GF-D8 (cell line): ENCODE results near the gene EFNA2.

ENCODE experiments used
- DNase-seq: peaks from one replicate; lab custom pipeline; 2025; lab: John Stamatoyannopoulos, UW

The EFNA2 gene

DNA sequence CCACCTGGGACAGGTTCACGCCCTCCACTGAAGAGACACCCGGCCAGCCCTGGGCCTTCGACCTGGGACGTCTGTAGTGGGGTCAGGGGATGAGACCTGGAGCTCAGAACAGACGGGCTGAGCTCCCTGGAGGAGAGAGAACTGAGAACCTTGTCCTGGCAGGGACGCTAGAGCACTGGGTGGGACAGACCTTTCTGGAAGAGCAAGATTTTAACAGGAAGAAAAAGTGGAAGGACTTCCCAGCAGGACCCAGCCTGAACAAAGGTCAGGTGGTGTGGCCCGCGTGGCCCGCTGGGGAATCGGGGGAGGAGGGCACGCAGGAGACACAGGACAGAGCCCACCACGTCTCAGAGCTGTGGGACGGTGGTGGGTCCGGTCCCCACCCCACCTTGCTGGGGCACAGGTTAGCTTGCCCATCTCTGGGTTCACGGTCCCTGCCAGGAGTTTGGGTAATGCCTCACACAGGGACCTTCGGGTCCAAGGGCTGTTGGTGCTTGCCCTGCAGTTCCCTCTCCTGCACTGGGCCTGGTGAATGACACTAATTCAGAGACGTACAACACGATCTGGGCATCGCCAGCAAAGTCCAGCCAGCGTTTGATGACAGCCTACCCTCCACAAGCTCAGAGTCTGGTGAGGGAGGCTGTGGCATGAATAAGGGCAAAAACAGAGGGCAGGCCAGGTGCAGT is 1.2 kb upstream of the EFNA2 start:
- DNase-seq: no peak

DNA sequence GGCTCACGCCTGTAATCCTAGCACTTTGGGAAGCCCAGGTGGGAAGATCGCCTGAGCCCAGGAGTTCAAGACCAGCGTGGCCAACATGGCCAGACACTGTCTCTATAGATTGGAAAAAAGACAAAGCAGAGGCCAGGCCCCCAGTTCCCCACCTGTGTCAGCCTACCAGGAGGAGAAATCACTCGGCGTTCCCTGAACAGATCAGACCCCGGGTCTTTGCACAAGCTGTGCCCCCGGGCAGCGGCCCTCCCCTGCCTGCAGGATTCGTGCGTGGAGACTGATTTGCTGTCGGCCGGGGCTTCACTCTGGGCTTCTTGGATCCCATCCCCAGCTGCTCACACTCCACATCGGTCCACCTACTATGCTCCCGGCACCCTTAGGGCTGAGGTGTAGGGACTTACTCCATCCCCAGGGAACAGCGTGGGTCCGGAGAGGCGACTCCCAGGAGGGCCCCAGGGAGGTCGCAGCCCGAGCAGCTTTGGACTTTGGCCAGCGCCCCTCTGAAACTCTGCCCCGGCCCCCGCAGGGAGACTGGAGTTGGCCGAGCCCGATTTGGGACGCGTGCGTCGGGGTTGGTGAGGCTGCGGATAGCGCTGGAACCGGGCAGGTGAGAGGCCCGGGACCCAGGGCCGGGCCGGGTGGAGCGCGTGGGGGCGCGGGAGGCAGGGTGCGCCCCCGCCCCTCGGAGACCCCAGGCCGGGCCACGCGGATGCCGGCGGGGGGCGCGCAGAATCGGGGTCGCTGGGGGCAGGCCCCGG is 515 bp upstream of the EFNA2 start:
- no peak for DNase-seq

DNA sequence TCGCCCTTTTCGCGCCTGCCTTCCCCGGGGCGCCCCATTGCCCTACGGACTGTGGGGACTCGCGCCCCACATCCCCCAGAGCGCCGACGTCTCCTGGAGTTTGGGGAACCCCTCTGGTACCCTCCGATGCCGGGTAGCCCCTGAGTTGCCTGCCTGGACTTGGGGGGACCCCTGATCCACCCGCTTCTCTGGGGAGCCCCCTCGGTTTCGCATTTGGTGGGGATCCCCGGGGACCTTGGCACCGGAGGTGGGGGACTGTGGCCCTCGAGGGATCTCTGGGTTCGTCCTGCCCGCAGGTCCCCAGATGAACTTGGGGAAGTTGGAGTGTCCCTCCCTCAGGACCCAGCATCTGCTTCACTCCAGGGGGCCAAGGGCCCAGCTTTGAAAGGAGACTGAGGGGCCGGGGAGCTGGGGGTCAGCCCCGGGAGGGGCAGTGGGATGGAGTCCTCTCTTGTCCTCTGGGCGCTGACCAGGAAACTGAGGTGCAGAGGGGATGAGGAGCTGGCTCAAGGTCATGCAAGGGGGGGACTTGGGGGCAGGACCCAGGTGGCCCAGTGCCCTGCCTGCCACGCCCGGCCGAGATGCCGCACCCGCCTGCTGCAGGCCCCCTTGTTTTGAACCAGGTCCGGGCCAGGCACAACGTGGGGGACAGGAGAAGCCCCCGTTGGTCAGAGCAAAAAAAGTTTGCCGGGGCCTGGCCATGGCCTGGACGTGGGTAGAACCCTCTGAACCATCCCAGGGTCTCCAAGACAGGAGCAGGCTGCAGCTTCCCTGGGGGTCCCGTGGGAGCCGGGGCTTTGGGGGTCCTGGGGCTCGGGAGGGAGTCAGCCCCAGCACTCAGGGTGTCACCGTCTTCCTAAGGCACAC is 1.0 kb downstream of the EFNA2 start:
- DNase-seq: no peak

DNA sequence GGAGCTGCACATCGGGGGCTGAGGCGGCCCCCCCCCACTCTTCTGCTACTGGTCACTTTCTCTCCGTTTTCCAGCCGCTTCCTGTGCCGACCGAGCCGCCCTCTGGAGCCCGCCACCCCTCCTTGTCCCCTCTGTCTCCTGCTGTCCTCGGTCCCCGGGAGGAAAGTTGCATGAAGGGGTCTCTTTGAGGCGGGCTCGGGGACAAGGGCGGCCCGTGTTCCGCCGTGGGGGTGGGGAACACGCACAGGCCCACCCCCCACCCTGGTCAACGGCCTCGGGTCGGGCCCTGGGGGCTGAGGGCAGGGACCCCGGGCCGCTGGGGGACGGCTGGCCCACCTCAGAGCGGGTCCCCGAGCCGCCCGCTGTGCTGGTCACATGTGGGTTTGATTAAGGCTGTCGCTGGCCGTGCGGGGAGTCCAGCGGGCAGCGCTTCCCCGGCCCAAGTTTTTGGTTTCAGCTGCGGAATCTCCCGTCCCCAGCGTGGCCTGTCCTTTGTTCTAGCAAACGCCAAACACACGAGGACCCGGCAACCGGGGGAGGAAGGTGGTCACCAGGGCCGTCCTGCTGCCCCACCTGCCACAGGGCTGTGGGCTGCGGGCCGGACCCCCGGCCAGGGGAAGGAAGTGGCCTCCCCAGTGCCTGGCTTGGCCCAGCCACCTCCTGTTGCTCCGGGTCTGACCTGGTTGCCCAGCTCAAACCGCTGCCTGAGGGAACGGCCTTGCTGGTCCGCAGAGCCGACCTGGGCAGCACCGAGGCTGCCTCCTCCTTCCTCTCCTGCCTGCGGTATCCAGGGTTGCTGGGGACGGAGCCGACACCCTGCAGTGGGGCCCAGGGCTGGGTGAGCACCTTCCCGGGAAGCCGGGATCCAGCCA is 1.9 kb downstream of the EFNA2 start:
- no peak for DNase-seq

DNA sequence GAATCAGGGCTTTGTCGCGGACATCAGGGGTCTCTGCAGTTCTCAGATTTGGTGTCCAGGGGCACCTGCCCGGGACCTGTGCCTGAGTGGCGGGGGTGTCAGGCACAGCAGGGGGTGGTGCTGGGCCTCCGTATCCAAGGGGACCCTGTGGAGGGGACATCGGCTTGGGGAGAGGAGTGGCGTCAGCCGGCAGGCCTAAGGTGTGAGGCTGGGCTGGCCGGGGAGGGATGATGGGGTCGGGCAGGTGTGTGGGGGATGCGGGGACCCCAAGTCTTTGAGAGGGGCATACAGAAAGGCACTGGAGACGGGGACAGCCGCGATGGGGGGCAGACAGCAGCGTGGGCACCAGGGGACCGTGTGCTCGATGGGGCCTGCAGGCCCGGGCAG is 2.5 kb downstream of the EFNA2 start:
- no peak for DNase-seq

DNA sequence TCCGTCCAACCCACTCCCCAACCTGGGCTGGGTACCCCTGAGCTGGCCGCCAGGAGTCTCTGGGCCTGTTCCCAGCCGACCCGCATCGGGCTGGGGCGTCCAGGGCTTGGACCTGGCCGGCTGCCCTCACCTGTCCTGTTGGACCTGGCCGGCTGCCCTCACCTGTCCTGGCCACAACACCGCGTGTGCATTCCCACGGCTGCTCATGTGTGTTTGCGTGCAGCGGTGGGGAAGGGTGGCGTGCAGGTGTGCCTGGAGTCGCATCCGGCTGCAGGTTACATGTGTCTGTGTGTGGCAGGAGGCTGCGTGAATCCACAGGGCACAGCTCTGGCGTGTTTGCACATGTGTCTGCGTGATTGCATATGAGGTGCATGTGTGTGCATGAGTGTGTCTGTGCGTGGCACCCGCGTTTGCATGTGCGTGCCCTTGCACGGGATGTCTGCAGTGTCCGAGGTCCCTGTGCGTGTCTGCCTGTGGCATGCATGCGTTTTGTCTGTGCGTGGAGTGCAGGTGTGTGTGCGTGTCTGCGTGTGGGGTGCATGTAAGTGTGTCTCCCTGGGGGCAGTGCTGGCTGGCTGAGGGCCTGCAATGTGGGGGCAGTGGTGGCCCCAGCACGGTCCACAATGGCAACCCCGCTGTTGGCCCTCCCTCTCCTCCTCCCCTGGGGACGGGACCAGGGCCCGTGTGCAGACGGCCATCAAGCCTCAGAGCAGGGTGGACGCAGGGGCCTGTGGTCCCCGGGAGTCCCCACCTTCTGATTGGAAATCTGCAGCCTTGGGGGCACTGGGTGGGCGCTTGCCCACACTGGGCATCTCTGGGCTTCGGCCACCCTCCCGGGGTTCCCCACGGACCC is 3.4 kb downstream of the EFNA2 start:
- DNase-seq: no peak

DNA sequence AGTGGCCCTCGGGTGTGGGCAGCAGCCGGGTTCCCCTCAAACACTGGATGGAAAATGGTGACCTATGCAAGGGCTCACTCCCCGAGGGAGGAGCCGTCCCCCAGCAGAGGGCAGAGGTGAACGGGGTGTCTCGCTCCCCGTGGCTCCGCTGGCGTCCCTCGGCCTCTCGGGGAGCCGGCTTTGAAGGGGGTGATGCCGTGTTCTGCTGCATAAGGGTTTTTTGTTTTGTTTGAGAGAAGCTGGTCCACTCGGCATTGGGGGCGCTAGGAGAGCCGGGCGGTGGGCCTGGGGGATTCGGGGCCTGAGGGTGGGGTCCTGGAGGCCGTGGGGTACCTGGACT is 4.0 kb downstream of the EFNA2 start:
- DNase-seq: no peak

DNA sequence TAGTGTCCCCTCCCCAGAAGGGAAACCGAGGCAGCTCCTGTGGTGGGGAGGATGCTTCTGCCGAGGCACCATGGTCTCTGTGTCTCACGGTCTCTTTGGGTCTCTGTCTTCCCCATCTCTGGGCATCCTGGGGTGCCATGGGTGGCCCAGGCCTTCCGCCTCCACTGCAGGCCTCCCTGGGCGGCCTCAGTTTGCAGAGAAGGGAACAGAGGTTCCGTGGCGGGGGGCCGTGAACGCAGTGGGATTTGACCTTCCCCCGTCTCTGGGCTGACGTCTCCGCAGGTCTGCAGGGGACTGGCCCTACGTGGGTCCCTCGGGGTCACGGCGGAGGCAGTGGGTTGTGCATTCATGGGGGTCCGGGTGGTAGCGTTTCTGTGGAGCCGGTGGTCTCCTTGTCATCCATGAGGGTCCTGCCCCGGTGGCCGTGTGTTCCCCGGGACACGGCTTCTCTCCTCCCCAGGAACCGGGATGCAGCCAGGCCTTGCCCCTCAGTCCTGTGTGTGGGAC is 4.6 kb downstream of the EFNA2 start:
- DNase-seq: no peak

DNA sequence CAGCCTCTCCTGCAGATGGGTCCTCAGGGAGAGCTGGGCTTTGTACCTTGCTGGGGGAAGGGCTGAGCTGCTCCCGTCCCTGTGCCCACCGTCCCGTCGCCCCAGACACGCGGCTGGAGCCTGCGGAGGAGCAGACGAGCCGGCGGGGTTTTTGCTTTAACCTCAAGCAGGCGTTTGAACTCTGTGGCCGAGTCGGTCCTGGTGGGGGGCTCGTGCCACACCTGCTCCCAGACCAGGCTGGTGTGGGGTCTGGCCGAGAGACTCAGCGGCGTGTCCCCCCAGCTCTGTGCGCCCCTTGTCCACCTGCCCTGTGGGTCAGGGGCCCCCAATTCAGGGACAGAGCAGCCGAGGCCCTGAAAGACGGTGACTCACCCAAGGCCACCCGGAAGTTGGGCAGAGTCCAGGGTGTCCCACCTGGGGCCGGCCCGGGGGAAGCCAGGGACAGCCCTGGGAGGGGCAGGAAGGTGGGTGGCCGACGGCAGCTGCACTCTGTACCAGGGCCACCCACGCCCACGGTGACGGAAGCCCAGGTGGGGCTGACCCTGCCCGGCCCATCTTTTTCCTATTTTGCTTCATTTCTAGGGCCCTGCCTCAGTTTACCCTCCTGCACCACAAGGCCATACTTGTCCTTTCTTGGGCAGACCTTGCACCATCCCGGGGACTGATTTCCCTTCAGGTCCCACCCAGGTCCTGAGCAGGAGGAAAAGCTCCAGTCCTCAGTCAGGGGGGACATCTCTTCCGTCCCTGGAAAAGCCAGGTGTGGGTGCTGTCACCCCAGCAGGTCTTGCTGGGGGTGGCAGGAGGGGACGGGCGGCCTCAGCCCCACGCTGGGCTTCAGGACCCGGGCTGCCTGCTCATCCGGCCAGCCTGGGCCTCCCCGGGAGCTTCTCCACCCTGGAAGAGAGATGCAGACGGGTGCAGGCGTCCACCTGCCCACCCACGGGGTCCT is 5.3 kb downstream of the EFNA2 start:
- DNase-seq: no peak

DNA sequence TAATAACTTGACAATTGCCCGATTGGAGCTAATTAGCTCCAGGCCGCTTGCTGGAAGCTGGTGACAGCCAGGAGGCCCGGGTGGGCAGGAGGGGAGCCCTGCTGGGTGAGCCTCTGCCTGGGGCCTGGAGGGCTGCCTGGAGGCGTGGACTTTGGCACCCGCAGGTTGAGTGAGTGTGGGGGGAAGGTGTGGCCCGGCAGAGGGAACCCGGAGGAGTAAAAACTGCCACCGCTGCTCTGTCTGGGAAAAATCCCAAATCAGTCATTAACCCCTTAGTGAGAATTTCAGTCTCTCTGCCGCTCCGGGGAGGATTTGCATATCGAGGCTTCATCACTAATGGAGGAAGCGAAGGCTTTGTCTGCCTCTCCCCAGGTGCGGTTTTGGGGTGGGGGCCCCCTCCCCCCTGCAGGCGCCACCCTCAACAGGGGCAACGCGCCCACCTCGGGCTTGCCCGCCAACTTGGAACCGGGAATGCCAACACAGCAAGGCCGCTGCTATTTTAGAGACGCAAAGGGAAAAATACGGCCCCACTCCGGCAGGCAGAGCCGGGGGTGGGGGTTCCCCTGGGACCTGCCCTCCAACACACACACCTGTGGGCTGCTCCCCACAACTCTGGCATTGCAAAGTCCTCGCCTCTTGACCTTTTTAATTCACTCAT is 6.2 kb downstream of the EFNA2 start:
- no peak for DNase-seq

DNA sequence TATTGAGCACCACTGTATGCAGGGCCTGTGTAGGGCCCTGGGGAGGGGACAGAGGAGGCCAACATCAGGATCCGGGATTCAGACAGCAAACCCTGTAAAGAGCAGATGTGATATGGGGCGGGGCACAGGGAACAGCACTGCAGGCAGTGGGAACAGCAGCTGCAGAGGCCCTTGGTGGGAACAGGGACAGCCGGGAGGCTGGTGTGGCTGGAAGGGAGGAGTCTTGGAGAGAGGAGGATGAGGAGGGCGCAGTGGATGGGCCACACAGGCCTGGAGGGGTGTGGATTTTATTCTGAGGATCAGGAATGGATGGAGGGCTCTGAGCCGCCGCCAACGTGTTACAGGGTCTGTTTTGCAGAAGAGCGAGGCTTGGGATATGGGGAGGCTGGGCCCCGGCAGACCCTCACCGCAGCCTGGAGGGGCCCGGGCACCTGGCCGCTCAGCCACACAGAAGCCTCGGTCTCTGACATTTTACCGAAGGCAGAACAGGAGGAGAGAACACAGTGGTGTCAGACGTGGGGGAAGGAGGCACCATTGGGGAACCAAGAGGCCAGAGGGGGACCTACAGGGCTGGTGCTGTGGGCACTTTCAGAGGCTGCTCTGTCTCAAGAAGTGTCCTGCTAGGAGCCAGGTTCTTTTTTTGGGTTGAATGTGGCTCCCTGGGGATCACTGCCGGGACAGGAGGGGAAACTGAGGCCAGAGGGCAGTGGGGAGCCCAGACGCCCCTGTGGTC is 6.9 kb downstream of the EFNA2 start:
- no peak for DNase-seq

DNA sequence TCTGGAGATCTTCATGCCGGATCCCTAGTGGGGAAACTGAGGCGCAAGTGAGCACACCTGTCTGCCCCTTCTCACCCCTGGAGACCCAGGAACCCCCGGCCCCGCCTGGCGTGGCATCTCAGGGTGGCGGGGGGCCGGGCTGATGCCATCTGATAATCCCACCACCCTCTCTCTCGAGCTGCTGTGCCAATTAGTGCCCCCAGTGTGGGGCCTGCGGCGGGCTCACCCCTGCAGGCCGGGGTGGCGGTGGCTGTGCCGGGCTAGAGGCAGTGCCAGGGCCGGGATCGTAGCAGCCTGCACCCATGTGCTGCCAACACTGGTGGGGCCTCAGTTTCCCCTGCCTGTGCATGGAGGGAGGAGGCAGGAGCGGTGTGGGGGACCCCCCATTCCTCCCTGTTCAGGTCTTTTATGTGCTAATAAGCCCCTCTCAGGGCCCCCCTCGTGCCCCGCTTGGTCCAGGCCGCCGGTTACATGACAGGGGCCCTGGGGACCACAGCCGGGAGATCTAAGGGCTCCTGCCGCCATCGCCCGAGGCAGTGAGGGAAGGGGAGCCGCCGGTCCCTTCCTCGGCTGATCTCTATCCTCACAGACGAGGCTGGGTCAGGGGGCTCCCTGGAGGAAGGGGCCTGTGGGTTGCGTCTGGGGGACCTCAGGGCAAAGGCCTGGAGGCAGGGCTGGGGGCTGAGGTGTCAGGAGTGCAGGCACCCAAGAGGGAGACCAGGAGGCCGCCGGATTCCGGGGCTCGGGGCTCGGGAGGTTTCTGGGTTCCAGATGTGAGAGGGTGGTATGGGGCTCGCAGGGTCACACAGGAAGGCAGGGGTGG is 8.3 kb downstream of the EFNA2 start:
- no peak for DNase-seq

DNA sequence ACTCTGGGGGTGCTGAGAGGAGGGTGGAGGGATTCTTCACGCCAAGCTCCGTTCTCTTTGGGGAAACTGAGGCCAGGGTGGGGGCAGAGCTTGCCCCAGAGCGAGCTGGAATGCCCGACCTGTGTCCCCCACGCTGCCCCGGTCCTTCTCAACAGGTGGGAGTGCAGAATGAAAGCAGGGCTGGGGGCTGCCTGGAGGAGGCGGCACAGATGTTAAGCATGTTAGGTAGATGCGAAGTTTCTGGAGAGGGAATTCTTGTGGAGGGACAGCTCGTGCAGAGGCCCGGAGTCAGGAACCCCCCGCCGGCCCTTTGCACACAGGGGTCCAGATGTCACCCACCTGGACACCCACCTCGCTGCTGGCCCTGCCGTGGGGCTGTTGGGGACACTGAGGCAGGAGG is 9.0 kb downstream of the EFNA2 start:
- no peak for DNase-seq

DNA sequence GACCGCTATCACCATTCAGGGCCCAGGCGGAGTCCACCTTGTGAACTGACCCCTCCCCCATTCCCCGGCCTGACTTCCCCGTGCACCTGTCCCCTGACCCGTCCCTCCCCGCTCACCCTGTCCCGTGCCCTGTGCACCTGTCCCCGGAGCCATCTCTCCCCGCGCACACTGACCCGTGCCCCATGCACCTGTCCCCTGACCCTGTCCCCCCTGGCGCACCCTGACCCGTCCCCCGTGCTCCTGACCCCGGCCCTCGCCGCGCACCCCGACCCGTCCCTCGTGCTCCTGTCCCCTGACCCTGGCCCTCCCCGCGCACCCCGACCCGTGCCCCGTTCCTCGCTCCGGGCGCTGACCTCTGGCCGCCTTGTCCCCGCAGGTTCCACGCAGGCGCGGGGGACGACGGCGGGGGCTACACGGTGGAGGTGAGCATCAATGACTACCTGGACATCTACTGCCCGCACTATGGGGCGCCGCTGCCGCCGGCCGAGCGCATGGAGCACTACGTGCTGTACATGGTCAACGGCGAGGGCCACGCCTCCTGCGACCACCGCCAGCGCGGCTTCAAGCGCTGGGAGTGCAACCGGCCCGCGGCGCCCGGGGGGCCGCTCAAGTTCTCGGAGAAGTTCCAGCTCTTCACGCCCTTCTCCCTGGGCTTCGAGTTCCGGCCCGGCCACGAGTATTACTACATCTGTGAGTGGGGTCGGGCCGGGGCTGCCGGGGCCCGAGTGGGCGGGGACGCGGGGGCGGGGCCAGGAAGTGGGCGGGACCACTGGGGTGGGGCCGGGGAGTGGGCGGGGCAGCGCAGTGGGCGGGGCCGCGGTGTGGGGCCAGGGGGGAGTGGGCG is 9.7 kb downstream of the EFNA2 start:
- DNase-seq: no peak

DNA sequence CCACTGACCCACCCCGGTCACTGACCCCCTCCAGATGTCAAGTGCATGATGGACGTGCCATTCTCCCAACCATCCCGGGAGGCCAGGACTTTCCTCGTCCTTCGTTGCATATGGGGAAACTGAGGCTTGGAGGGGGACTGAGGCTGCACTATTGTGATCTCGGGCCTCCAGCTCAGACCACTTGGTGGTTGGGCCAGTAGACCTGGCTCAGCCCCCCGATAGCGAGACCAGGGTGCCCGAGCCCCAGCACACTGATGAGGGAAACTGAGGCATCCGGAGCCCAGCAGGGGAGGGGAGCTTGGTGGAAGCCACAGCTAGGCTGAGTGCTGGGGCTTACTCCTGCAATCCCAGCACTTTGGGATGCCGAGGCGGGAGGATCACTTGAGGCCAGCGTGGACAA is 10.4 kb downstream of the EFNA2 start:
- DNase-seq: no peak

DNA sequence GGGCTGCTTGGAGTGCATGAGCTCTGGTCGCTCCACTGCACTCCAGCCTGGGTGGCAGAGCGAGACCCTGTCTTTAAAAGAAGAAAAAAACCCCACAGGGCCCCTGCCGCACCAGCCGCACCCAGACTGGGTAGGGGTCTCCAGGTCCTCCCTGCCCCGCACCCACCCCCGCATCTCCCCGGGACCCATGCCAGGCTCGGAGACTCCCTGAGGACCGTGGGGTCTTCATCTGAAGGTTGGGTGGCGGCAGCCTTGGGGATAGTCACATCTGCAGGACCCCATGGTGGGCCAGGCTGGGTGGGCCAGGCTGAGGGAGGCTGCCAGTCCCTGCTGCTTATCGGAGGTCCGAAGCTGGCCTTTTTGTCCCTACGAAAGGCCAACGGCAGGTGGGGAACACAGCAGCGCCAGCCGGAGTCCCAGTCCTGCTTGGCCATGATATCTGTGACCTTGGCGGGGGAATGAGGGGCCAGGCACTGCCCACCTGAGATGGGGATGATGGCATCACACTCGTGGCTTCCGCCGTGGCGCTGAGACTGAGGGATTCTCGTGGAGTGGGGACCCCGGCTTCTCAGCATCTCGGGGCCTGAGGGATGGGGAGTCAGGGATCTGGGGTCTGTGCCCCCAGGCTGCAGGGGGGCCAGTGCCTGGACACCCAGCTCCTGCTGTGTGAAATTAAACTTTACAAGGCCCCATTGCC is 11.1 kb downstream of the EFNA2 start:
- DNase-seq: no peak
